Hepatocyte (in vitro differentiated cells): ENCODE data around the gene DCDC2.

ENCODE experiments used
- EZH2phosphoT487 ChIP-seq: fragments of 200-600 bp; sonication (generic); IDR thresholded peaks from one replicate; pipeline ENCODE4 v1.6.1; 2018; ENCODE audit warnings: antibody characterized with exemption, mild to moderate bottlenecking, low read depth, moderate library complexity; ENCODE audit not compliant: unreplicated experiment, severe bottlenecking
- TF ChIP-seq, protein P1 (sequence below): fragments of 200-600 bp; sonication (generic); IDR thresholded peaks from 2 replicates; pipeline ENCODE4 v1.5.1; 2016; ENCODE audit warnings: antibody characterized with exemption, mild to moderate bottlenecking; ENCODE audit not compliant: poor library complexity

DNA sequence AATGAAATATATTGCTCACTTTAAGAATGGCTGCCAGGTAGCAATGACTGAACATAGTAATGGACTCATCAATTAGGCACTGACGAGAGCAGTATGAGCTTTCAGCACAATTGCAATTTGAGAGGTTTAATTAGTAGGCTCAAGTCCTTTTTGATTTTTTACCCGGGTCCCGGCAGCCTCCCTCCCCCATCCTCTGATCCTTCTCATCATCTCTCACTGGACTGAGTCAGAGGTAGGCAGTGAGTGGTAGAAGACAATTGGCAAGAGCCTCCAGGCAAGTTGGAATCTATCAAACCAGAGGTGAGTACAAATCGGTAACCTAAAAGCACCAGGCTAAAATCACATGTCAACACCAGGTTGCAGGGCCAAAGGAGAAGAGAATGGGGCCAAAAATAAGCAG is 107.9 kb downstream of the DCDC2 start:
- TF ChIP-seq, protein P1, sequence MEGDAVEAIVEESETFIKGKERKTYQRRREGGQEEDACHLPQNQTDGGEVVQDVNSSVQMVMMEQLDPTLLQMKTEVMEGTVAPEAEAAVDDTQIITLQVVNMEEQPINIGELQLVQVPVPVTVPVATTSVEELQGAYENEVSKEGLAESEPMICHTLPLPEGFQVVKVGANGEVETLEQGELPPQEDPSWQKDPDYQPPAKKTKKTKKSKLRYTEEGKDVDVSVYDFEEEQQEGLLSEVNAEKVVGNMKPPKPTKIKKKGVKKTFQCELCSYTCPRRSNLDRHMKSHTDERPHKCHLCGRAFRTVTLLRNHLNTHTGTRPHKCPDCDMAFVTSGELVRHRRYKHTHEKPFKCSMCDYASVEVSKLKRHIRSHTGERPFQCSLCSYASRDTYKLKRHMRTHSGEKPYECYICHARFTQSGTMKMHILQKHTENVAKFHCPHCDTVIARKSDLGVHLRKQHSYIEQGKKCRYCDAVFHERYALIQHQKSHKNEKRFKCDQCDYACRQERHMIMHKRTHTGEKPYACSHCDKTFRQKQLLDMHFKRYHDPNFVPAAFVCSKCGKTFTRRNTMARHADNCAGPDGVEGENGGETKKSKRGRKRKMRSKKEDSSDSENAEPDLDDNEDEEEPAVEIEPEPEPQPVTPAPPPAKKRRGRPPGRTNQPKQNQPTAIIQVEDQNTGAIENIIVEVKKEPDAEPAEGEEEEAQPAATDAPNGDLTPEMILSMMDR = no peak
- no peak for TF ChIP-seq EZH2phosphoT487
